Epidermal melanocyte (primary cell): Measurements from ENCODE around the gene TOR1A.

Experiments used
- DNase-seq: peaks from one replicate; pipeline ENCODE4 v3.0.0; 2011; ENCODE audit warnings: low spot score; ENCODE audit not compliant: insufficient read length

TOR1A gene

DNA sequence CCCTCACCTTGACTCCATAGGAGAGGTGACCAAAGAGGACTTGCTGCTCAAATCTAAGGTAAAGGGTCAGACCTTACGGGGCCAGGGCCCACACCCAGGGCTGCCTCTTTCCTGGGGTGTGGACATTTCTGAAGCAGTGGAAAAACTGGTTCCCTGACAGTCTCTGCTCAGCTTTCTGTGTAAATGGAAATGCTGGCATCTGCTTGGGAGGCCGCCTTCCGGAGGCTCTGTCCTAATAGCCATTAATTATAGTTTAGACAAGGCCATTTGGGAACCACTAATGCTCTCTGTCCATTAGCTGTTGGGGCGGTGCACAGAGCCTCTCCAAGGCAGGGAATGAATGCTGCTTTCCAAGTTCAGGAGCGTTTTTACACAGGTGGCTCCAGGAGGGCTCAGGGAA is 28.6 kb upstream of the TOR1A start:
- no peak for DNase-seq

DNA sequence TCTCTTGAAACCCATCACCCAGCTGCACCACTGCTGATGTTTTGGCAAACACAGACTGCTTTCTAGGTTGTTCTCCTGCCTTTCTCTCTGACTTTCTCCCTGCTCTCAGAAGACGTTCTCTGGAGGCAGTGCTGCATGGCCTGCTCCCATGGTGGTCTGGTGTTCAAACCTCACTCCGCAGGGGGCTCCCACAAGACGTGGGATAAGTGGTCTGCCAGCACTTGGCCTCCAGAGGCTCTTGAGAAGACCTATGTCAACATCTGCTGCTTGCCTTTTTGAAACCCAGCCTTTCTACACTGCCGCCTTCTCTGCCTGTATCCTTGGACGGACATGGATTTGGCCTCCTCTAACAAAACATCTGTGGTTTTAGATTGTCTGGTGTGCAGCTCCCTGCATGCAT is 27.9 kb upstream of the TOR1A start:
- no peak for DNase-seq

DNA sequence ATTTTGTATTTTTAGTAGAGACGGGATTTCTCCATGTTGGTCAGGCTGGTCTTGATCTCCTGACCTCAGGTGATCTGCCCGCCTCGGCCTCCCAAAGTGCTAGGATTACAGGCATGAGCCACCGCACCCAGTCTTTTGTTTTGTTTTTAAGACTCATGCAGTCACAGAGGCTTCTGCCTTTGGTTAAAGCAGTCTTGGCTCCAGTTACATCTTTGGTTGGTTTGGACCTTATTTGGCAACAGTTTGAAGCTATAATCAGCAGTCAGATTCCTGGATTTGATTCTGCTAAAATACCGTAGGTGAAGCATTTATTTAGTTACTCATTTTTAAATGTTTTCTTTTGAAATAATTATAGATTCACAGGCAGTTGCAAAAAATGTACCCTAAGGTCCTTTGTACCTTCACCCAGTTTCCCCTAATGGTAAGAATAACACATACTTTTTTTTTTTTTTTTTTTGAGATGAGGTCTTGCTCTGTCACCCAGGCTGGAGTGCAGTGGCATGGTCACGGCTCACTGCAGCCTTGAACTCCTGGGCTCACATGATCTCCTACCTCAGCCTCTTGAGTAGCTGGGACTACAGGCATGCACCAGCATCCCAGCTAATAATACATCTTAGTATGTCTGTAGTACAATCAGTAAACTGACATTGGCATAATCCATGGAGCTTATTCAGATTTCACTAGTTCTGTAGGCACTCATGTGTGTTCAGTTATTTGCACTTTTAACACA is 27.1 kb upstream of the TOR1A start:
- no peak for DNase-seq

DNA sequence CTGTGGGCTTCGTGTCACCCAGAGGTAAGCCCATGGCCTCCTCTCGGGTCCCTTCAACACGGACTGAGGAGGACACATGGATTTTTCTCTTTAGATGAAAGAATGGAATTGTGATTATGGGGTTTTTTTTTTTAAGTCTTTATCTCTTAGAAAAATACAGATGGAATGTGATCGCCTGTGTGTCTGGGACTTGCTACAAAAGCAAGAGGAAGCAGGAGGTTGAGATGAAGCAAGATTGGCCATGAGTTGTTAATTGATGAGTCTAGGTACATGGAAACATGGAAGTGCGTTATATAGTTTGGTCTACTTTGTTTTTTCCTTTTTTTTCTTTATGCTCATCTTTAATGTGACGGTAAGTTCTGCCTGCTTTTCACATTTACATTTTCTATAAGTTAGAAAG is 26.0 kb upstream of the TOR1A start:
- no peak for DNase-seq

DNA sequence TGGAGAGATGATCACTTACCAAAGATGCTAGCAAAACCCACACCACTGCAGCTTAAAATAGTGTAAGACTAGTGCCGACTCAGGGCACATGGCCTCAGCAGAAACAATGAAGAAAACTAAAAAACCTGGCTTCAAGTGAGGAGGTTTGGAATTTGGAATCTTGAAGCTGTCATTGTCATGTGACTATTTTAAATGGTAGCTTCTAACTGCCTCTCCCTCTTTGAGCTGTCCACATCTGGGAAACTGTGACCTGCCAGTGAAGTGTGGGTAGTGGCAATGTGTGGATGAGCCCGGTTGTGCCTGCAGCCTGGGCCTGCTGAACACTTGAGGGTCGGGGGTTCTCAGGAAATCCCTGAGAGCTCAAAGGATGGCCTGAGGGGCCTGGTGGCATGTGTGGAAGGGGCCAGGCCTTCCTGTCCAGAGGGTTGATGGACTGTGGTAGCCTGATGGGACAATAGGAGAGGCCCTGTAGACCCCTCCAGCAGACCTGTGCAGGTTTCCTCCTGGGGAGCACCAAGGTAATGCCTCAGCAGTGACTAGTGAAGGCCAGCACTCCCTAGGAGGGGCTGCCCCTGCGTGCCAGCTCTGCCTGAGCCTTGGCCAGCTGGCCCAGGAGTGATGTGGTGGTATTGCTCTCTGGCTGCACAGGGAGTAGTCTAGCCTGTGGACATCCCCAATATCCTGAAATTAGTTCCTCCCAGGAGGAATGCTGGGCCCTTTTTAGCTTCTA is 24.9 kb upstream of the TOR1A start:
- DNase-seq = no peak

DNA sequence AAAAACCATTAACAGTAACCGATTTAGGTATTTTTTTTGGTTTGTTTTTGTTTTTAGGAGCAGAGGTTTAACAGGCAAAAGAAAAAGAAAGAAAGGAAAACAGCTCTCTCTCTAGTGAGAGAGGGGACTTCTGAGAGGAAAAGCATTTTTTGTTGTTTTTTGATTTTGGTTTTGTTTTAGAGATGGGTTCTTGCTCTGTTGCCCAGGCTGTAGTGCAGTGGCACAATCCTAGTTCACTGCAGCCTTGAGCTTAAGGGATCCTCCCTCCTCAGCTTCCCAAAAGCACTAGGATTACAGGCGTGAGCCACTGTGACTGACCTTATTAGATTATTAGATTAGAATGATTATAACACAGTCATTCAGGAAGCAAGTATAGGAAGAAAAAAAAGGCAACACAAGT is 21.4 kb upstream of the TOR1A start:
- DNase-seq = no peak

DNA sequence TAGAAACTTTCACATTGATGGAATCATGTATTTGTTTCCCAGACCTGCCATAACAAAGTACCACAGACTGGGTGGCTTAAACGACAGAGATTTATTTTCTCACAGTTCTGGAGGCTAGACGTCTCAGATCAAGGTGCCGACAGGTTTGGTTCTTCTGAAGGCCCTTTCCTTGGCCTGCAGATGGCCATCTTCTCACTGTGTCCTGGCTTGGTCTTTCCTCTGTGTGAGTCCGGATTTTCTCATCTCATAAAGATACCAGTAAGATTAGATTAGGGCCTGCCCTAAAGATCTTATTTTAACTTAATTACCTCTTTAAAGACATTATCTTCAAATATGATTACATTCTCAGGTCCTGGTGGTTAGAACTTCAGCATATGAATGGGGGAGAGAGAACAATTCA is 17.1 kb upstream of the TOR1A start:
- DNase-seq = no peak

DNA sequence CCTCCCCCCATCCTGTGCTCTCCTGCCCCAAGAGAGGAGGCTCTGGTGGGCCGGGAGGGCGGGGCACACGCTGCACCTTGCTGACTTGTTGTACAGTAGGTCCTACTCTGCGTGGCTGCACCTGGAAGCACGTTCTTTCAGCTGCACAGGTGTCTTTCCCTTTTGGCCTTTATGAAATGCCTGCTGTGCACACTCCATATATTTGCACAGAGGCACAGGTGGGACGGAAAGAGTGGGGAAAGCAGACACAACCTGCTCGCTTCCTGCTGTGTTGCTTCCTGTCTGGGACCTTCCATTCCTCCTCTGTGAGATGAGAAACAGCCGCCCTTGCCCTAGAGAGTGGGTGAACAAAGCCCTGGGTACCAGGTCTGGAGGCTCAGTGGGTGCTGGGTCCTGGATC is 16.1 kb upstream of the TOR1A start:
- DNase-seq = no peak

DNA sequence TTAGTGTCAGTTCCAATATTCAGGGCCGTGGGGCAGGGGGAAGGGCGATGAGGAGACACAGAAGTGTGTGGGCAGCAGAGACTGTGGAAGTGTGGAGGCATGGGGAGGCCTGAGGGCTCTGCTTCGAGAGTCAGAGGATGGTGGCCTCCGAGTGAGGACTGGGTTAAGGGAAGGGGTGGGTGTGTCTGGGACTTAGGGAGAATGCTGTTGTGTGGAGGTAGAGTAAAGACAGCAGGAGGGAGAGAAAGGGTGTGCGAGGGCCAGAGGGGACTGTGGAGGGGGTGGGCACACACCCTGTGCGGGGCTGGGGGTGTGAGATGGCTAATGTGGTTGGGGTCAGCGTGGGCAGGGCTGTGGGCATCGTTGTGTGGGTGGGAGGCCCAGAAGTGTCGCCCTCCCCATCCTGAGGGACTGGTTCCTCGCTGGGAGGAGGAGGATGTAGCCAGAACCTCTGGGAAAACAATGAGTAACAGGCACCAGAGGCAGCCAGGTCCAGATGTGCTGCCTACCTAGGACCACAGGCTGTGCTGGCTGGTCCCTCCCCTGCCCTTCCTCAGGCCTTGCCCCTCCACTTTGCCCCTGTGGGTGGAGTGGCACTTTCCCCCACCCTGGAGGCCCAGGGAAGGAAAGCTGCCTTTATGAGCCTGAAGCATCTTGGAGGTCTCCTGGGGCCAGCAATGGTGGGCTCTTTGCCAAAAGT is 15.5 kb upstream of the TOR1A start:
- no peak for DNase-seq

DNA sequence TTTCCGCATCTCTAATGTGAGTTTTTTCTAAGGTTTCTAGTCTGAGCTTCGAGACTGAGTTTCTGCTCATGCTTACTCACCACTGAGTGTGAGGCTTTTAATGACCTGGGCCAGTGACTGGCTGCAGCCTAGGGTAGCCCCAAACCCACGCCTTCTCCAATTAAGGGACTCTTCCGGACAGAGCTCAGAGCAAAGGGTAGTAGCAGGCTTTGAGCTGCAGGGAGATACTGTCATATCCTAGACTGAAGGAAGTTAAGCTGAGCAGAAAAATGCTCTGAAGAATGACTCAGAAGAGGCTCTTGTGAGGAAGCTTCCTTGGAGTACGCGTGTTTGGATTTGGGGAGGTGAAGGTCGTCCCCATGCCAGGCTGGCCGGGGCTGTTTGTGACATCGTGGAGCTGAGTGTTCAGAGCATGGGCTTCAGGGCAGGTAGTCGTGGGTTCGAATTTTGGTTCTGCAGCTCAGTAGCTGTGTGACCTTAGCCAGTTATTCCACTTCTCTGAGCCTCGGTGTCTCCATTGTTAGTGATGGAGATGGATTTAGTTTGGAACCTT is 14.8 kb upstream of the TOR1A start:
- no peak for DNase-seq

DNA sequence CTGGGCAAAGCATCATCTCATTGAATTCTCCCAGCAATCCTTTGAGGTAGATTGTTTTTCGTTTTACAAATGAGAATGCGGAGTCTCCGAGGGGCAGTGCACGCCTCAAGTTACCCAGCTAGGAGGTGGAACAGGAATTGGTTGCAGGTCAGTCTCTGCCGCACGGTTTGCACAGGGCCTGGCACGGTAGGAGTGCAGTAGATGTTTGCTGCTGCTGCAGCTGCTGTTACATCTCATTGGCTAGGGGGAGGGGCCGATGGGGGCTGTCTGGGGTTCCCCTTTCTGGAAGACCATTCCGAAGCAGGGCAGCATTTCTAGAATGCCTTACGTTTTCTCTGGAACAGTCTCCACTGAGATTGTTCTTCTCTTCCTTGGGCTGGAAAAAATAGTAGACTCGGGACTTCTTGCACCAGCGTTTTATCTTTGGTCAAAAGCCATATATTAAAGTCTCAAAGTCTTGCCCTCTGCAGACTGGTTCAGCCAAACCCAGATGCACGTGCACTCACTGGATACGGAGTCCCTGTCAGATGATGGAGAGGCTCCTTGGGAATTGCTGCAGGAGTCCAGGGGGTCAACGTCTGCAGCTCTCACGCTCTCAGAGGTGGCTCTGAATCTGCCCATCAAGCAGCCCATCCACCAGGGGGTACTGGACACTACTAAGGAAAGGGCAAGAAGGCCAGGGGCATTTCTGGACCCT is 12.5 kb upstream of the TOR1A start:
- DNase-seq = no peak

DNA sequence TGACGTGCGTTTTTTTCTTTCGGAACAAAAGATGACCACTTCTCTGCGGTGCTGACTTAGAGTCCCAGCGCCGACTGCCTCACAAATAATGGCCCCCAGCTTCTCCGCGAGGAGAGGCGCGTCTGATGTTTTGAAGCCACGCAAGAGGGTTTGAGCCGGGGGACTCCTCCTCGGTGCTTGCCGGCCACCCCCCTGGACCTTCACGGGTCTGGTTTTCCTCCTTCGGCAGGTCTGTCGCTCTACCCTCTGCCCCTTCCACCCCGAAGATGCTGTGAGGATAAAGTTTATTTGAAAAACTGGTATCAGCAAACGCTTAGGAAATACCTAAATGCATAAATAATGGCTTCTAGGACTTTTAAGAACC is 11.9 kb upstream of the TOR1A start:
- DNase-seq = no peak

DNA sequence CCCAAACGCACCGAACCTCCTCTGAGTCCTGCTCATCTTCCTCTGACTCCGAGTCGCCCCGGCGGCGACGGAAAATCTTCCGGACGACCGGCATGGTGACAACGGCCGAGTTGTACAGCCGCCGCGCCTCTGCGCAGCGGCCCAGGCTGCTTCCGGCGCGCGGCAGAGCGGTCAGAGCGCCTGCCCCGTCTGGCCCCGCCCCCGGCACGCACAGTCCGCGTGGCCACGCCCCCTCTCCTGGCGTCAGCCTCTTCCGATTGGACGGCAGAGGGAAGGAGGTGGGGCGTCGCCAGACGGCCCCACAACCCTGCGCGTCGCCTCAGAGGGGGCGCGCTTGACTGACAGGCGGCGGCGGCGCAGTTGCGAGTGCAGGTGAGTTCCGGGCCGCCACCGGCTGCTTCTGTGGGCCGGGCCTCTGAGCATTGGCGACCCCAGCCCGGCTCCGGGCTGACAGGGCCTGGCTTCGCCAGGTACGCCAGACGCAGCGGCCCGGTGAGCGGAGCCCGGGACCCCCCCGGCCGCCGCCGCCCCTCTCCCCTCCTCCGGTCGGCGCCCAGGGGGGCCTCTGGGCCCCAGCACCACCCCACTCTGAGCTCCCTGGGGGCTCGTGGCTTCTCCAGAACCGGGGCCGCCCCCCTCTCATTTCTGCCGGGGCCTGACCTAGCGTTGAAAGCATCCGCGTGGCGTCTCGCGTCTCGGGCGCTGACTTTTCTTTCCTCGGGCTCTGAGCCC is 11.4 kb upstream of the TOR1A start, which contains the start of the genes C9orf78 and USP20:
Gene C9orf78 (minus strand): TSS at position 148 of the 732 bp plus-strand sequence. CDS start 54 bp downstream, at position 94.
Gene USP20 (plus strand): TSS at position 331 of the 732 bp plus-strand sequence. CDS start 17,098 bp downstream, outside the sequence.
- peak; percentile 93 for DNase-seq

DNA sequence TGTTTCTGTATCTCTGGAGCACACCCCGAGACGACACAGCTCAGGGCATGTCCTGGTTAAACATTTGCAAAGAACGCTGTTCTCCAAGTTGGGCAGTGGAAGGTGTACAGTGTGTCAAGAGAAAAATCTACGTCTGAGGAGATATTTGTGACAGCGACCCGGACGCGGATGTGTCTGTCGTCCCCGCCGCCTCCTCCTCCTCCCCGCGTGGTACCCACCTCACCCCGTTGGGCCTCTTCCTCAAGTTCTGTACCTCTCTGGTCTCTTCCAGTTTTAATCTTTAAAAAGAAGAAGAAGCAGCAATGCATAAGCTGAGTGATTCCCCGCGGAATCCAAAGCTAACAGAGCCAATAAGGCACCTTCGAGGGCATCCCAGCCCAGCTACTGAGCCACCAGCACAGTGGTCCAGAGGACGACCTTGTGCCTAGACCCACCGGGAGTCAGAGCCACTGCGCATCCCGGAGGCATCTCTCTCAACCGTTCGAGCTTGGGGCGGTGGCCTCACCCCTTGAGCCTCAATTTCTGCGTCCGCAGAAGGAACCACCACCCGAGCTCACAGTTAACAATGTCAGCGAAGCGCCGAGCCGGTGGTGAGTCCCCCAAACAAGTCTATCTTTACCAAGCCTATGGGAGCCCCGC is 10.7 kb upstream of the TOR1A start:
- DNase-seq = no peak

DNA sequence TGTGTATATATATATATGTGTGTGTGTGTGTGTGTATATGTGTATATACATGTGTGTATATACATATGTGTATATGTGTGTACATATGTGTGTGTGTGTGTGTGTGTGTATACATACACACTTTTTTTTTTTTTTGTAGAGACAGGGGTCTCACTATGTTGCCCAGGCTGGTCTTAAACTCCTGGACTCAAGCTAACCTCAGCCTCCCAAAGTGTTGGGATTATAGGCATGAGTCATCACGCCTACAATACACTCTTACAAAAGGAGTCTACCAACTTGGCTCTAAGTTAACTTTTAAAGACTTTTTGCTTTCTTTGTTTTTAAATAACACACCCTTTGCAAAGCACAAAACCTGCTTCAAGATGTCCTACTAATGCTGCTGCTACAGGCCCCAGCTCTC is 9.0 kb upstream of the TOR1A start:
- no peak for DNase-seq

DNA sequence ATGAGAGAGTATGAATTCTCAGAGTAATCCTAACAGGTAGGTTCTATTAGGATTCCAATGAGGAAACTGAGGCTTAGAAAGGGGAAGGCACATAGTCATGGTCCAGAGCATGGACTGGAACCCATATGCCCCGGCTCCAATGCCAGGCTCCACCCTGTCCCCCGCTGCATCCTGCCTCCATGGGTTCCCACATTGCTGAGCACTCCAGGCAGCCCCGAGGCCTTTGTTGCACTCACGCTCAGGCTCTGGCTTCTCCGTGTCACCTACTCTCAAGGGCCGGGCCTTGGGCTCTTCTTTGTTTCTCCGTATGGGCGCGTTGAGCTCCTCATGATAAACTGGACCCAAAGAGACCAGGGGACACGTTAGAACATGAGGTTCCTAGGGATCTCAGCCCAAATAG is 5.0 kb upstream of the TOR1A start:
- DNase-seq = no peak

DNA sequence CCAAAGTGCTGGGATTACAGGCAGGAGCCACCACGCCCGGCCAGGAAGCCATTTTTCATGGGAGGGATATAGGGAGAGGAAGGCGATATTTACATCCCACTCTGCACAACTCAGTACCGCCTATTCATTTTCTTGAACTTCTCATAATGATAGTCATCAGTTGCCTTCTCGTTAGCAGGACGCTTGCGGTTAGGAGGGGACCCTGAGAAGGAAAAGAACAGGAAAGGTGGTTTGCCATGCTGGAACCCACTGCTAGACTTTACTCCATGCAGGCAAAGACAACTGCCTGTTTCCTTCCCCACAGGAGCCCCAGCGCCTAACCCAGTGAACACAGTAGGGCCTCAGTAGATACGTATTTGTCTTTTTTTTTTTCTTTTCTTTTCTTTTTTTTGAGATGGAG is 4.1 kb upstream of the TOR1A start:
- no peak for DNase-seq

DNA sequence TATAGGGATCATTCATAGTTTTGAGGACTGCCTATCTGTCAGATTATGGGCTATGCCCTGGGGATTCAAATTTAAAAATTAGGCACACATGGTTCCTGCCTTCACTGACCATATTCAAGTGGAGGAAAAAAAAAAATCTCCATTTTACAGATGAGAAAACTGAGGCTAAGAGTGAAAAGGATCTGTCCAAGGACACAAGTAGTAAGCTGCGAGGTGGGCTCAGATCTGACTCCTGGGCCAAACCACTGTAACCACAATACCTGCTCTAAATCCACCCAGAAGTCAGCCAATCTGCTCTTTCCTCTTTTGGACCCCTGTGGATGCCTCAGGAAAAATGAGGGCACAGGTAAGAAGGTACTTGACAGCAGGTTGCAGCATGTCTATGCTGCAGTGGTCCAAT is 2.8 kb upstream of the TOR1A start:
- DNase-seq = no peak

DNA sequence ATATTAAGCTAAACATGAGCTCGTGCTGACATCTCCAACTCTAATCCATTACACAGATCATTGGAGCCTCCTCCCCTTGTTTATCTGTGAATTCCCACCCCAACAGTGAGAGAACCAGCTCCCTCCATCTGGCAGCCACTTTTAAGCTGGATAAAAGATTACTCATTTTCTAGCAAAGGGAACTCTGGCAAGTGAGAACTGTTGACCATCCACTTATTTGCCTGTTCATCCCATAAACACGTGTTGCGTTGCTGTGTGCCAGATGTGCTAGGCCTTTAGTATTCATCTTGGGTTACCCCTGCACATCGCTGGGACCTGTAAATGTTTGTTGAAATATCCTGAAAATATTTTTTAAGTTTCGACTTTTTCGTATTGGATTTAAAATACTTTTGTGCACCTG is 2.4 kb upstream of the TOR1A start:
- DNase-seq = no peak

DNA sequence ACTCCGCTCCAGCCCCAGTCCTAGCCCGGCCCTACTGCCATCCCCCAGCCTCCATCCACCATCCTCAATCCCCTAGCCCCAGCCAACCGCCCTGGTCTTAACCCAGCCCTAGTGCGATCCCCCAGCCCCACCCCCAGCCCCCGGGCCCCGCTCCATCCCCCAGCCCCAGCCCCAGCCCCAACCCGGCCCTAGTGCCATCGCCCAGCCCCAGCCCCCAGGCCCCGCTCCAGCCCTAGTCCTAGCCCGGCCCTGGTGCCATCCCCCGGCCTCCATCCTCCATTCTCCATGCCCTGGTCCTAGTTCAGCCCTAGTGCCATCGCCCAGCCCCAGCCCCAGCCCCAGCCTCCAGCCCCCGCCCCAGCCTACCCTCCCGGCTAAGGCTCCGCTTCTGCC is 398 bp downstream of the TOR1A start:
- no peak for DNase-seq
